GM18511 (cell line): ENCODE results near the gene P2RY8.

Experiments
- ATAC-seq: cut with Tn5 transposase; IDR thresholded peaks from one replicate; pipeline ENCODE4 v1.9.1; 2021; ENCODE audit warnings: mild to moderate bottlenecking, moderate library complexity; ENCODE audit not compliant: unreplicated experiment

P2RY8 gene

DNA sequence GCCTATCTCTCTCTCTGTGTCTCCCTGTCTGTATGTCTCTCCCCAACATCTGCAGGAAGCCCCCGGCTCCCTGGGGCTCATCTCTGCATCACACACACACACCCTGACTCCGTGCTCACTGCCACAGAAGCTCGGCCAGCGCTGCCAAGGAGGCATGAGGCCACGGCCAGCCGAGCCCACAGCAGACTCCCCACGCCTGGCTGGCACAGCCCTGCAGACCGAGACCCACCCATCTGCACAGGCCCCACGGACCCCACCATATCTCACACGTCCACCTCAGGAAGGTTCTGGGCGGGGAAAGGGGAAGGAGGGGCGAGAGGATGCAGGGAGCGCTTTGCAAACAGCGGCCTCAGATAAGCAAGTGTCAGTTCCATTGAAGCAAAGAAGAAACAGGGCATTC lies 116.6 kb downstream of the P2RY8 start:
- no peak for ATAC-seq

DNA sequence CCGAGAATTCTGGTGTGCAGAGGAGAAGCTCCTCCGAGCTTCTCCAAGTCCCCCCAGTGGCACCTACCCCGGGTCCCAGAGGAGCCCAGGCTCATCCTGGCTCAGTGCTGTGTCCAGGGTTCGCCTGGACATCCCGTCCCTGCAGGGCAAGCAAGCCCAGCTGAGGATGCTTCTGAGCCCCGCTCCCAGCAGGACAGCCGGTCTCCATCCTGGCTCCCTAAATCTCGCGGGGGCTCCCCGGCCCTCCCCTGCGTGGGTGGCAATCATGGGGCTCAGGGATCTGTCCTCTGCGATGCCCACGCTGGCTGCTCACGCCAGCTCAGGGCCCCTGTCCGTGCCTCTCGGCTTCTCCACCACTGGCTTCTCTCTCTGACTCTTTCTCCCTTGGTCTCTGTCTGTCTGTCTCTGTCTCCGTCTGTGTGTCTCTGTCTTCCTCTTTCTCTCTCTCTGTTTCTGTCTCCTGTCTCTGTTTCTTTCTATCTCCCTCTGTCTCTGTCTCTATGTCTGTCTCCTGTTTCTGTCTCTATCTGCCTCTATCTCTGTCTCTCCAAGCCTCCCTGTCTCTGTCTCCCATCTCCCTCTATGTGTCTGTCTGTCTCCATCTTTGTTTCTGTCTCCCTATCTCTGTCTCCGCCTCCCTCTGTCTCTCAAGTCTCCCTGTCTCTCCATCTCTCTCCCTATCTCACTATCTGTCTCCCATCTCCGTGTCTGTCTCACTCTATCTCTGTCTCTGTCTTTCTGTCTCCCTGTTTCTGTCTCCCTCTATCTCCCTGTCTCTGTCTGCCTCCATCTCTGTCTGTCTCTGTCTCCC lies 117.2 kb downstream of the P2RY8 start:
- ATAC-seq: no peak

DNA sequence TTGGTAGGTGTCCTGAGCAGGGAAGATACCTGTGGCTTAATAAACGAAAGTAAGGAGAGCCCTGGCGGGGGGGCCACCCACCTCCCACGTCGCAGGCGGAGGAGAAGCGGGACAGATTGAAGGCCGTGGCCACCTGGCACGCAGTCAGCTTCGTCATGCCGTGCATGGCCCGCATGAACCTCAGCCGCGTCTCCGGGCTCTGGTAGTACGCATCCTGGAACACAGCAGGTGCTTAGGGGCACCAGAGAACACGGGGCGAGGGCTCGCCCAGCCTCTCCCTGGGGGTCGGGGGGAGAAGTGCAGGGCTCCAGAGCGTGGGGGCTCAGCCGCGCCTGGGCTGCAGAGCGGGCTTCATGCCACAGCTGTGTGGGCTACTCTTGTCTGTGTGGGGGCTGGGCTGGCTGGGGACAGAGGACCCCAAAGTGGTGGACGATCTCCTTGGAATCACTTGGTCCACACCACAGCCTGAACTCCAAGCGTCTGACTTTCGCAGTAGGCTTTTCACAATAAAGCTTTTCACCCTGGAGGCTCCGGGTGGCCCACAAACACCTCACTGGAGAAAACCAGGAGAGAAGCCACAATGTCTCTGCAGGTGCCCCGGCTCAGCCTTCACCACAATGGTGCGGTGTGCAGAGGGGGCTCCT lies 118.0 kb downstream of the P2RY8 start:
- no peak for ATAC-seq

DNA sequence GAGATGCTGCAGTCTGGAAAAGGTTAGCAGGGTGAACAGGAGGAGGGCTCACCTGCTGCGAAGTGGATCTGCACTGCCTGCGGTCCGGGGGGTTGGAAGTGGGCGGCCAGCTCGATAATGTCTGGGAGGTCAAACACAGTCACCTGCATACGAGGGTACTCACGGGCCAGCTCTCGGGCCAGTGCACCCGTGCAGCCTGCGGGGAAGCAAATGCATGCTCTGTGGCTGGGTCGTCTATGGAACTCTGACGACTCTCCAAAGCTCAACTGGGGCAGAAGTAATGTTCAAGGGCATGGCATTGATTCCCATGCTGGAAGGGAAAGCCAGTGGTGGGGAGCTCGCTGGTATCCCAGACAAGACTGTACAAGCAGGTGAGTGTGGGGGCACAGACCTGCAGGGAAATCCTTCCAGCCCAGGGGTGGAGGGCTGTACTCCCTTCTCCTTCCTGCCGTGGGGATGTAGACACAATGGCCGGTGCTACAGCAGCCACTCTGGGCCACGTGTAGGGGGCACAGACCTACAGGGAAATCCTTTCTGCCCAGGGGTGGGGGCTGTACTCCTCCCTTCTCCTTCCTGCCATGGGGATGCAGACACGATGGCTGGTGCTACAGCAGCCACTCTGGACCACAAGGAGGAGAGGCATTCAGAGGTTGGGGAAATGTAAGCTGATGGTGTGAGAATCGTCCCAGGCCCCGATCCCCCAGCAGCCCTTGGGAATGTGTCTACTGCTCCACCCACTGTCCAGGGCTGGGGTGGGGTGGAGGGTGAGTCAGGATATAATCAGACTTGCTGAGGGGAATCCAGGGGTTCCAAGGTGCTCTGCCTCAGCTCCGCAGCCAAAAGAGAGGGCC lies 118.8 kb downstream of the P2RY8 start:
- ATAC-seq: no peak

DNA sequence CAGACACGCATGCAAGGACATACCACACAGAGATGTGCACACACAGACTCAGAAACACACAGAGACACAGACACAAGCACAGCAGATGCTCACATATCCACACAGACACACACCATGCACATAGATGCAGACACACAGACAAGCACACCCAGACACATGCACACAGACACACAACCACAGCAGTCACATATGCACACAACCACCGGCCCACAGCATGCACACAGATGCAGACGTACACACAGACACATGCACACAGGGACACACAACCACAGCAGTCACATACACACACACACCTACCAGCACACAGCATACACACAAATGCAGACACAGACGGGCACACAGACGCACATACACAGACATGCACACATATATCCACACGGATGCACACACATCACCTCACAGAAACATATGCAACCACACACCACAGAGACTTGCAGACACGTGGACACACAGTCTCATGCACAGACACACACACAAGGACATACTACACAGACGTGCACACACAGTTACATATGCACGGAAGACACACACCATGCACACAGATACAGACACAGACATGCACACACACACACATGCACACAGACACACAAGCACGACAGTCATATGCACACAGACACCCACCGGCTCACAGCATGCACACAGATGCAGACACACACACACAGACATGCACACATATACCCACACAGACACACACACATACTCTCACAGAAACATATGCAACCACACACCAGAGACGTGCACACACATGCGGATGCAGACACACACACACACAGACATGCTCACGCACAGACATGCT lies 119.8 kb downstream of the P2RY8 start:
- ATAC-seq: no peak

DNA sequence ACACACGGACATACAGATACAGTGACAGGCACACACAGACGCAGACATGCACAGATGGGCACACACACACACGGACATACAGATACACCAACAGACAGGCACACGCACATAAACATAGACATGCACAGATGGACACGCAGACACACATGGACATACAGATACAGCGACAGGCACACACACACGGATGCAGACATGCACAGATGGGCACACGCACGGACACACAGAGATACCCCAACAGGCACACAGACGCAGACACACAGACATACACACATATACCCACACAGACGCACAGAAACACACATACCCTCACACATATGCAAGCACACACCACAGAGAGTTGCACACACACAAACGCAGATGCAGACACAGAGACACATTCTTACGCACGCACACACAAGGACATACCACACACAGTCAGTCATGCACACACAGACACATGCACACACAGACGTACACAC lies 120.6 kb downstream of the P2RY8 start:
- no peak for ATAC-seq
